GM21529 (cell line): Measurements from ENCODE around the gene NTM.

Experiments
- ATAC-seq: cut with Tn5 transposase; IDR thresholded peaks from one replicate; pipeline ENCODE4 v1.9.1; 2021; ENCODE audit not compliant: unreplicated experiment

NTM gene

GRCh38 chr11:131540676-131541075 lies 170.3 kb downstream of the NTM start:
- ATAC-seq: no peak

- no peak for ATAC-seq
These were observed 173.1 kb downstream of the NTM start for GRCh38 chr11:131543389-131544025.

- ATAC-seq: no peak
These were observed 174.2 kb downstream of the NTM start for GRCh38 chr11:131544591-131544990.

DNA sequence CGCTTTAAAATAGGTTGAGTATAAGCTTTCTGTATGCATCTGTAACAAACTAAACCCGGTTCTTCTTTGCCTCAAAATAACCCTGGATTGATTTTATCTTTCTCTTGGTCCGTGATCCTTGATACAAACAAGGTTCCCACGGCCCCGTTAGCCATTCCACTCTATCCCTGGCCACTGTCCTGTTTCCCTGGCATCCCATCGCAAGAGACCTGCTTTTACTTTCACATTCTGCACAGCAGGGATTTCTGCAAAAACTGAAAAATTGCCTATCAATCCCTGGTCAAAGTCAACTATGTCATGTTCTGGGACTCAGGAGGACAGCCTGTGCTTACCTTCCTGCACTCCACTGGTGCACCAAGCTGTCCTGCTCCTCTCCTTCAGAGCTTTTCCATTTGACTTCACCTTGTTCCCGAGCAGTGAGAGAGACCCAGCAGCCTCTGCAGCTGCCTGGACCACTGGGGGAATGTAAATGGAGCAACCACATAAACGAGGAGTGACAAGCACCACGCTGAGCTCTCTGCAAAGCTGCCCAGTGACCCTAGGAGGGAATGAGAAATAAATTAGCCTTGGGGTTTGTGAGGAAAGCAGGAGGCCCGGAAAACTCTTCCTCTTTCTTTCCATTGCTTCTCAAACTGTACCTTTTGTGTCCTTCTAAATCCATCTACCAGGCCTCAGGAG lies 175.9 kb downstream of the NTM start:
- no peak for ATAC-seq

- no peak for ATAC-seq
These were observed 178.7 kb downstream of the NTM start for GRCh38 chr11:131549099-131549498.

DNA sequence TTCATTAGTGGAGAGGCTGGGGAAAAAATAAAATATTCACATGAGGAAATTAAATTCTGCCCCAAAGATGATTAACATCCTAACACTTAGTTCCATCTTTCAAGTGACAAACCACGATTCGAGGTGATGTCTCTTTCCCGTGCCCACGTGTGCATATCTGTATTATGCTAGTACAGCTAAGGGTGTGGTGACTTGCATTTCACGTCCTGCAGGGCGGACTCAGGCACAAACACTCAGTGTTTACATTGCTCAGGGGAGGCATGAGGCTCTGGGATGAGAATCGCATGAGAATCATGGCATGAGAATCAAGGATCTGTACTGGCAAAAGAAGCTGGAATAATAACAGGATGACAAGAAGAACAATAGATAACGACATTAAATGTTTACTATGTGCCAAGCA lies 179.4 kb downstream of the NTM start:
- no peak for ATAC-seq

DNA sequence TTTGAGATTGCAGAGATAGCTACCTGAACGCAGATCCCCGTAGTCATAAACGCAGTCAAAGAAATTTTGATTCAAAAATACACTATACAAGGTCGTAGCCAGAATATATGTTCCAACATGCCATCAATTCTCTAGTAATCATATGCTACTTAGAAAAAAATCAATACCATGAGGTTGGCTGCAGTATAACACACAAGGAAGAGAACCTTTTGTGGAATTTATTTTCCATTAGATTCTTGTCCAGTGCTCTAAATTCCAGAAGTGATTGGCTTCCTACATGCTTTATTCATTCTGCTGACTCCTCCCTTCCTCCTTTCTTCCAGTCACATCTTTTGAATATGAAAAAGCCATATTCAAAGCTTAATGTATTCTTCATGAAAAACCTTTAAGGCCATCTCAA lies 189.9 kb downstream of the NTM start:
- ATAC-seq: no peak

DNA sequence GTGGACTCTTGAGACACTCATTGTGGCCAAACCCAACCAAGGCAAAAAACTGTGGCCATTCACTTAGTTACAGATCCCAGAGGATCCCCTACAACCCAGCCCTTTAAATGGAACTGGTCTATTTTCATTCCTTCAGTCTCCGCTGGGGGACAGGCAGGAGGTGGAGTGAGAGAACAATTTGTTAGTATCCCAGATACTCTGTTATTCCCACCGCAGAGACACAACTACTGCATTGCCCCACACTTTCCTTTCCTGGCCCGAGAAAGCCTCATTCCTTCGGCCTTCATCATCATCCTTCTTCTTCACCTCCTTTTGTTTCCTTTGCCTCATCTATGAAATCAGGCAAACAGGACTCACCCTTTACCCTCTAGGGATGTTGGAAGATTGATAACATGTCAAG lies 191.1 kb downstream of the NTM start:
- ATAC-seq: no peak

DNA sequence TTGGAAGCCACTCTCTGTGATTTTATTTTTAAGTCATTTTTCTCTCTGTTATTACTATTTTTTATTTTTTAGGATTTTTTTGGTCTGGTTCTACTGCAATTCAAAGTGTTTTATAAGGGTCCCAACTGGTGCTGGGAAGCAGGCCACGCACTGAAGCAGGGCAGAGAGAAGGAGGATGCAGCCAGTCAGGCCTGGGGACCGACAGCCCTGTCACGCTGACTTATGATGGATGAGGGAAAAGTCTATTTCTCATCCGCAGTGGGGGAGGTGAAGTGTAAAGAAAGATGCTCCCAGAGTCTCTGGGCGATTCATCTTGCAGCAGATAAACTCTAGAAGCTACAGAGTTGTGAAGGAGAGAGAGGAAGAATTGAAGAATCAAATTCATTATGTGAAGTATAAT lies 191.6 kb downstream of the NTM start:
- no peak for ATAC-seq

DNA sequence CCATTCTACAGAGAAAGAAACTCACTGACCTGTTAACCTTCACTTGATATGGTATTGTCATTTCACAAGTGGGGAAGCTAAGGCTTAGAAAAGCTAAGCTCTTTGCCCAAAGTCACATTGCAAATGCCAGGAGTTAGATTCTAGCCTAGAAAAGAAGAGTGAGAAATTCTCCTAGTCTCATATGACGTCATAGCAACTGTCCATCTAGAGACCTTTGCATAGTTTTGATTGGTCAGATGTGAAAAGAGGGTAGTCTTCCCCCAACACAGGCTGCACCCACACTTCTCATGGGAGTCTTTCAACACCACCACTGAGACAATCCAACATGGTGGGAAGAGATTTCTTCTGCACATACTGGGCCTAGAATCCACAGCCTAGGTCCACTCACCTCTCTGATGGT lies 197.9 kb downstream of the NTM start:
- ATAC-seq: no peak

GRCh38 chr11:131571571-131571970 lies 201.2 kb downstream of the NTM start:
- ATAC-seq: no peak

DNA sequence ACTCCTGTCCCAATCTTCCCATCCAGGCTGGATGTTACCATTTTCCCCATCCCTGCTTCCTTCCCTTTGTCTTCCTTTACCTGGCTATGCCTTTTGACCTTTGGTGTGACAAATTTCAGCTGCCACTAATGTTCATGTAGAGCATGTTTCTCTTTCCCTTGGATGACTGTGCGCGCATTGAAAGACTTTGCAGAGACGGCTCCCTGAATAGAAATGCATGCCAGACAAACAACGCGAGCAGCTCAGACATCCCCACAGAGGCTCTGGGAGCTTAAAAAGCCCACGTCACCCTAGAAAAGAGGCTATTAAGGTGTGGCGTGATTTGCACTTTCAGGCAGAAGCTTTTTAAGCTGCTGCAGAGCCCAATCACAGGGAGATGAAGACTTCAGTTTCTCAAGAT lies 202.0 kb downstream of the NTM start:
- ATAC-seq: no peak

DNA sequence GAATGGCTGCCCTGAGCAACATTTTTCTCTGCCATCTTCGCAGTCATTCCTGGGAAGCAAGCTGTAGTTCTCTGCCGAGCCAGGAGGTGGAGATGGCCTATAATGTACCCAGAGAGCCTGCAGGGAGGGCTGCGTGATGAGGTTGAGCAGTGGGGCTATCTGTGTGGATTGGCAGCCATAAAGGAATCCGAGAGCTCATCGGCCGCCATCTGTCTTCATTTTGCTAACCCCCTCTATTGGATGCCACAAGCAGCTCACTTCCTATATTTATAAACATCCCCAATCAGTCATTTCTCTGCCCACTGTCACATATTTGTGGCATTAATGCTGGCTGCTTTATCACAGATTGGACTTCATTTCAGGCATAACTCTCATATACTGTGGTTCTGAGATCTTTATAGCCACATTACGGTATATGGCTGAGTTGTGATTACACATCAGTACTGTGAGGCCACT lies 209.5 kb downstream of the NTM start:
- ATAC-seq: peak; percentile 84

DNA sequence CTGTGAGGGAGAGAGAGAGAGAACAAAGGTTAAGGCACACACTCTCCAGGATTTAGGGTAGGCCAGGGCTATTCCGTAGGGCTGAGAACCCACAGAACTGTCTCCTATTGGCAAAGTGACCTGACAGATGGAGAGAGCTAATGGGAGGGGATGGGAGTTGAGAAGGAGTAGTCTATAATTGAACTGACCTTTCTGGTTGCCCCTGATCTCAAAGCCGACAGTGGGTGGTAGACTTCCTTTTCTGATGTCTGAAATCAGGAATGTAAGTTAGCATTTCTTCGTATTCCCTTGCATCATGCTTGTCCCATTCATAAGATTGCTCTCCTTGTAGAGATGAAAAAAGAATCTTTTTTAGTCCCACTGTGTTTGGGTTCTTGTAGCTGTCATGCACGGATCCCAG lies 210.1 kb downstream of the NTM start:
- no peak for ATAC-seq

DNA sequence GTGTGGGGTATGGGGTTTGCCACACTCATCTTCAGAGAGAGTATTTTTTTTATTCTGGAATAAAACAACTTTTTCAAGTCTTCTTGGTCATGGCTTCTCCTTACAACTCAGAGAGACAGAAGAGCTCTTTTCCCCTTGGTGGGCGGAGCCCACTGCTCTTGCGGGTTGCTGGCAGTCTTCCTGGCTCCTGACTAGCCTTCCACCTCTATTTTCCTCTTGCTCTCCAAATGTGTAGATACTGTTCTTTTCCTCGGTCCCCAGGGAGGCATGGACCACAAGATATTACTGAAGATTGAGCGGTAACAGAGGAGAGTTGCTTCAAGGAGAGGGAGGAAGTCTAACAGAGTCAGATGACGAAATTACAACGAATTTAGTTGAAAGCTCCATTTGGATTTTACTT lies 210.6 kb downstream of the NTM start:
- no peak for ATAC-seq

DNA sequence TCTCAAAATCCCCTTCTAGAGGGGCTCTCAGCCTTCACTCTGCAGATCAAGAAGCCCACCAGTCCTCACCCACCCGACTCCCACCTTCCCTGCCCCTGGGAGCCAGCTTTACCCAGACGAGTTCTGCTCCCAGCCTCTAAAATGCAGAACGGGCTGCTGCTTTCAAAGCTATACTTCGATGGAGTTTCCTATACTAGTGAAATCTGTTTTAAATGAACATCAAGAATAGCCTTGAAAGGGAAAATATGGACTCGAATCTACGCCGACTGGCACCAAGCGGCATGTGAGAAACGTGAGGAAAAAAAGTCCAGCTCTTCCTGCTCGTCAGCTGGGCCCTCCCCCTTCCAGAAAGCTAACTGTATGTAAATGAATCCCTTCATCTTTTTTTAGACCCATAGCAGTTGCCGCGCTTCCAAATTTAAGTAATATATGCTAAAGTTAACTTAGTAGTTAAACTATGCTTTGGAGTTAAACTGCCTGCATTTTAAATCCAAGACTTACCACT lies 211.7 kb downstream of the NTM start:
- no peak for ATAC-seq

GRCh38 chr11:131583421-131583820 lies 213.0 kb downstream of the NTM start:
- ATAC-seq: no peak

DNA sequence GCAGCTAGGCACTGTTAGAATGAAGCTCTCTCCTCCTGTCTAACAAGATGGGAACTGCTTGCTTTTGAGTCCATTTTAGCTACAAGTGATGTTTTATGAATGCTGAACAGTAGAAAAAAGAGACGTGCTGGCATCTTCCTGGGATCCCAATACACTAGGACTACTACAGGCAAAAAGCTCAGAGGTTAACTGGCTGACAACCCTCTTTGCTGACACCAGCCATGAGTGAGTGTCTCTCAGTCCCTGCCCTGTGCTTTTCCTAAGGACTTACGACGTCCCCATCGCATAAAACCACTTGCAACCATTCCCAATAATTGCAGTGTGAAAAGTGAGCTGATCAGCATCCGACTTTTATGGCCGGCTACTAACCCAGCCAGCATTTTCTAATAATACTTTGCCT lies 213.5 kb downstream of the NTM start:
- ATAC-seq: no peak

- no peak for ATAC-seq
These were observed 214.6 kb downstream of the NTM start for GRCh38 chr11:131584785-131585592.

DNA sequence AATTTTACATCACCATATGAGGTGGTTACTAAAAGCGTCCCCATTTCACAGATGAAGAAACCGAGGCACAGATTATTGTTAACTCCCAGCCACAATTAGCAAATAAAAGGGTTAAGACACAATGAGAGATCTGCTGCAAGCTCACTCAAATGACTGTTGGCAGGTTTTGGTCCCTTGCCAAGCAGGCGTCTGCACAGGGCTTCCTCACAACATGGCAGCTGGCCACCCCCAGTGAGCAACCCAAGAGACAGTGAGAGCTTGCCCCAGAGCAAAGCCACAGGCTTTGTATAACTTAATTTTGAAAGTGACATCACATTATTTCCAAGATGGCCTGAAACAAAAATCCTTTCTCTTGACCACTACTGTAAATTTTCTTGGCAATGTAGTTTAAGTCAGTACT lies 217.6 kb downstream of the NTM start:
- ATAC-seq: no peak

- ATAC-seq: no peak
These were observed 220.6 kb downstream of the NTM start for GRCh38 chr11:131591051-131591461.

GRCh38 chr11:131592152-131592551 lies 221.7 kb downstream of the NTM start:
- ATAC-seq: no peak
